Right lobe of liver (tissue), 6 donors: Measurements from ENCODE around the gene C1R. TPM values are rescaled to one million over a fixed set of nuclear protein-coding genes. Genes with fewer than 3 reads are reported as not detected.
A peak's percentile ranks its signal among the peaks of the same experiment; 100 is the strongest.

ENCODE experiments used
- ATAC-seq, 4 donors: fragments of 200-7000 bp; cut with Tn5 transposase; one replicate each; pipeline ENCODE4 v1.9.1; 2020; ENCODE audit warnings: mild to moderate bottlenecking in 4 of 4, moderate library complexity in 4 of 4
- DNase-seq, 3 donors: peaks; one replicate each; pipeline ENCODE4 v3.0.0-alpha.2; 2020
- H3K27ac ChIP-seq, 3 donors: fragments of 200-600 bp; one replicate each; pipeline ENCODE4 v1.8.0; 2022
- H3K27me3 ChIP-seq, 2 donors: fragments of 200-600 bp; one replicate each; pipeline ENCODE4 v1.8.0; 2022
- H3K36me3 ChIP-seq, 4 donors: fragments of 200-600 bp; sonication (generic) in 1 of 4; one replicate each; pipeline versions ENCODE4 v1.5.1 to v1.8.0; 2017 to 2022; ENCODE audit warnings: control low read depth in 1 of 4
- H3K4me1 ChIP-seq, 4 donors: fragments of 200-600 bp; sonication (generic) in 1 of 4; one replicate each; pipeline versions ENCODE4 v1.5.1 to v1.8.0; 2017 to 2022; ENCODE audit warnings: control low read depth in 1 of 4
- H3K4me3 ChIP-seq, 3 donors: fragments of 200-600 bp; one replicate each; pipeline ENCODE4 v1.8.0; 2022
- H3K9me3 ChIP-seq, 4 donors: fragments of 200-600 bp; sonication (generic) in 1 of 4; one replicate each; pipeline versions ENCODE4 v1.5.1 to v1.8.0; 2017 to 2022; ENCODE audit warnings: control low read depth in 1 of 4
- POLR2A ChIP-seq: fragments of 450-650 bp; IDR thresholded peaks from one replicate; pipeline ENCODE4 v1.6.1; 2017; ENCODE audit warnings: antibody characterized with exemption, mild to moderate bottlenecking
- WGBS: methylation state at CpG from one replicate; pipeline ENCODE4 v1.1.6; 2018; ENCODE audit warnings: low coverage, low lambda C conversion rate; ENCODE audit not compliant: insufficient coverage; ENCODE audit errors: missing lambda C conversion rate; 5-methylcytosine and 5-hydroxymethylcytosine counted together
- intact Hi-C, 2 donors: fragments of 100-400 bp; cut with DNase I; formaldehyde crosslinking; loops; one replicate each; pipeline versions ENCODE4 v1.11.2 to v1.14.1; 2022
- total RNA-seq, 6 experiments: library from RNA; depleted of rRNA in 2 of 6; stranded (reverse); fragments of >200 nt in 2 of 6; fragmentation: NEBNext Ultra II Directional in 3 of 6; extraction: Animal tissue kit (Norgen Biotek cat#: 25700) in 3 of 6; gene quantifications; one replicate each; pipeline versions ENCODE4 v1.1.0 to v1.2.4, GENCODE V29; 2016 to 2023
- TF ChIP-seq, protein P1 (sequence below), 4 donors: fragments of 200-600 bp in 3 of 4; fragments of 450-650 bp in 1 of 4; IDR thresholded peaks; one replicate each; pipeline versions ENCODE4 v1.5.1 to v1.8.0; 2016 to 2022; ENCODE audit warnings: antibody characterized with exemption in 4 of 4, mild to moderate bottlenecking in 2 of 4
- donor health status: DM: no; HTN: yes; CAD: no.
- donor health status: DM: no; HTN: no; CAD: no.
- donor health status: DM: no; HTN: no; CAD: no.
- donor health status: DM: no; HTN: yes; CAD: no.
- donor health status: DM: no; HTN: yes; CAD: no.

The C1R gene
- total RNA-seq, 6 experiments from 2014 or later, result 1,157 to 2,557 (median 1,950) TPM

DNA sequence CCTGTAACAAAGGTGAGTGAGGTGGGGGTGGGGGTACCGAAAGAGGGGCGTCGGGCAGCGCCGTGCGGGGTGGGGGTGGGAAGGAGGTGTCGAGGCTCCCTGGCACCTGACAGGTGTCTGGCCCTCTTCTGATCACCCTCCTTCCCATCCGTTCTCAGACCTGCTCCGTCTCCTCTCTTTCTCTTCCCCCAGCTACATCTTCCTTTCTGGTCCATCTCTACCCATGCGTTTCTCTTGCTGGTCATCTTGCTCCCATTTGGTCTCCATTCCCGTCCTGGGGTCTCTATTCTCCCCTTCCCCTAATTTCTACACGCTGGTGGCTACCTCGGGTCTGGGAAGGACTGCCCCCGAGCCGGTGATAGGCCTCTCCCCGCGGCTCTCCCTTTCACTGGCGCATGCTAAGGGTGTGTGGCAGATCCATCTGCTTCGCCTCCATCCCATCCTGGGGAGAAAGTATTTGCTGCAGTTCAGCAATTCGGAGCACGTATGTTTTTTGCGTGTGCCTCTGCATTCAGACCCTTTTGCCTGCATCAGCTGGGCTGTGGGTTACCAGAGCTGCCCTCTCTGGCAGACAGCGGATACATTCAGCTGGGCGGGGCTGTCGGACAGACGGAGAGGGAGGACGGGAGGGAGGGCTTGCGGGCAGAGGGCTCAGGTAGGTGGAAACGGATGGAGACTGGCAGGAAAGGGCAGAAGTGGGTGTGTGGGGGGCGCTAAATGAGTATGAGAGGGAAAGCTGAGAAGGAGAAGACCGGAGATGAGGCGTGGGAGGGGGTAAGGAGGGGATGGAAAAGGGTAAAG lies 38.7 kb upstream of the C1R start:
- Histone ChIP-seq H3K27ac (peak overlapping the region; percentile 83 to 97 (median 89)), H3K4me1 (peaks cover 0 to 24% (median under 1%) of the 10 kb centered on the region in 4 donors), H3K27me3 (no peaks in the 10 kb centered on the region), H3K36me3 (peaks cover 0 to 25% (median 4%) of the 10 kb centered on the region in 4 donors), H3K4me3 (peak overlapping the region; percentile 44 to 89 (median 87)), H3K9me3 (no peaks in the 10 kb centered on the region)
- intact Hi-C loops, result no loop called here
- 0% methylated on average over 25 of the region's 32 CpGs for WGBS
- DNase-seq (peak; percentile 80 to 84 (median 81)), ATAC-seq (peak; percentile 39 to 58 (median 47))
- TF ChIP-seq, protein P1, sequence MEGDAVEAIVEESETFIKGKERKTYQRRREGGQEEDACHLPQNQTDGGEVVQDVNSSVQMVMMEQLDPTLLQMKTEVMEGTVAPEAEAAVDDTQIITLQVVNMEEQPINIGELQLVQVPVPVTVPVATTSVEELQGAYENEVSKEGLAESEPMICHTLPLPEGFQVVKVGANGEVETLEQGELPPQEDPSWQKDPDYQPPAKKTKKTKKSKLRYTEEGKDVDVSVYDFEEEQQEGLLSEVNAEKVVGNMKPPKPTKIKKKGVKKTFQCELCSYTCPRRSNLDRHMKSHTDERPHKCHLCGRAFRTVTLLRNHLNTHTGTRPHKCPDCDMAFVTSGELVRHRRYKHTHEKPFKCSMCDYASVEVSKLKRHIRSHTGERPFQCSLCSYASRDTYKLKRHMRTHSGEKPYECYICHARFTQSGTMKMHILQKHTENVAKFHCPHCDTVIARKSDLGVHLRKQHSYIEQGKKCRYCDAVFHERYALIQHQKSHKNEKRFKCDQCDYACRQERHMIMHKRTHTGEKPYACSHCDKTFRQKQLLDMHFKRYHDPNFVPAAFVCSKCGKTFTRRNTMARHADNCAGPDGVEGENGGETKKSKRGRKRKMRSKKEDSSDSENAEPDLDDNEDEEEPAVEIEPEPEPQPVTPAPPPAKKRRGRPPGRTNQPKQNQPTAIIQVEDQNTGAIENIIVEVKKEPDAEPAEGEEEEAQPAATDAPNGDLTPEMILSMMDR (IDR thresholded peaks at IDR 0.05), result no peak

DNA sequence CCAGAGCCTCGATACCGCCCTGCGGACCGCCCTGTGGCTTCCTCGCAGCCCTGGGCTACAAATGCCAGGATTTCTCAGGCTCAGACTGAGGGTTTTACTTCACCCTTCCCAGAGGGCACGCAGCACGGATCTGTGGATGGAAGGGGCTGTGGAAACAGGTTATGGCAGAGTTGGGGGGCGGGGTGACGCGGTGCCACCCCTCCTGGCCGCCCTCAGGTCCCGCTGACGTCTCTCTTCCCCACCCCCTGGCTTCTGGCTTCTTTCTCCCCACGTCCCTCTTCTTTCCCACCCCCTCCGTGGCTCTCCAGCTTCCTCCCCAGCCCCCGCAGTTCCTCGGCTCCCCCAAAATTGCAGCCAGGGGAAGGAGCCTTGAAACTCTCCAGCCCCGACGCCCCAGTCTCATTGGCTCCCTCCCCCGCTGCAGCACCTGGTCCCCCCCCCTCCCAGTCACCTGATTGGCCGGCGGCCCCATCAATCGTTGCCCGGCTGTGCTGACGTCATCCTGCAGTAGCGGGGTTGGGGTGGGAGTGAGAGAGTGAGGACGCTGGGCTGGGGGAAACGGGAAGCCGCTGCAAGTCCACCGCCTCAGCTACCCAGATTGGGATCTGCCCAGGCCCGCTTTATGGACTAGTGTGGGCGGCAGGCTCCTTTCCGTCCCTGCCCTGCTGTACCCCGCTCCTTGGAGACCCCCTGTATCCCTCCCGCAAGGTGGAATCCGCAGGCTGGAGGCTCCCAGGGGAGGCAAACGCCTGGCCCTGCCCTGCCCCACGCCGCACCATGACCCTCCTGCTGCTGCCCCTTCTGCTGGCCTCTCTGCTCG lies 37.8 kb upstream of the C1R start, which contains the start of gene CLSTN3:
Gene CLSTN3 (plus strand): TSS at position 500 of the 820 bp plus-strand sequence. CDS start 278 bp downstream, at position 778.
- under 1% methylated on average over 27 of the region's 40 CpGs for WGBS
- H3K27me3 ChIP-seq, result no peaks in the 10 kb centered on the region
- H3K36me3 ChIP-seq, result peaks cover 0 to 17% (median 2%) of the 10 kb centered on the region in 4 donors
- peak within 1 kb of the TSS; percentile 44 to 89 (median 87) for H3K4me3 ChIP-seq
- intact Hi-C loops, result no loop called here
- H3K9me3 ChIP-seq, result no peaks in the 10 kb centered on the region
- H3K27ac ChIP-seq, result peak within 1 kb of the TSS; percentile 83 to 97 (median 89)
- TF ChIP-seq, protein P1 (IDR thresholded peaks at IDR 0.05), result no peak
- TF ChIP-seq POLR2A, result peak; percentile 82
- peaks cover 0 to 33% (median 4%) of the 10 kb centered on the region in 4 donors for H3K4me1 ChIP-seq
- peak; percentile 64 to 80 (median 72) for ATAC-seq
- DNase-seq, result peak; percentile 86 to 94 (median 88)

DNA sequence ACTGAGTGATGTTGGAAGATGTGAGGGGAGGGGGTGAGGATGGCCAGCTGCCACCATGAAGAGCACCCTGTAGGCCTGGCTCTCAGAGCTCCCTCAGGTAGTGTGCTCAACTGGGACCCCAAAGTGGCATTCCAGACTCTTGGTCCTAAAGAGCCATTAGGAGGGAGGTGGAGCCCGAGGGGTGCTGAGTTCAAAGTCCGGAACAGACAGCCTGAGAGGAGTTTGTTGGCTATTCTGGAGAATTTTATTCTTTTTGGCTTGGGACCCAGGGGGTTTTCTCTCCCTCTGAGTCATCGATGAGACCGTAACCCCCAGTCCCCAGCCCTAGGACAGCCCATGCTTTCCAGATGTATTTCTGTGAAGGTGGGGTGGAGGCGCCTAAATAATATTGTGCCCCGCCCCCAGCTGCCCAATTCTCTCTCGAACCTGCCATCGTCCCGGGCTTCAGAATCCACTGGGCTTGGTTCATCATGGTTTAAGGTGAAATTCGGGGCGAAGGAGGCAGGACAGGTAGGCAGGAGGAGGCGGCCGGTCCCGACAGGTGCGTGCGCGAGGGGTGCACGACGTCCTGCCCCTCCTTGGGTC lies 37.1 kb upstream of the C1R start:
- H3K27me3 ChIP-seq, result no peaks in the 10 kb centered on the region
- peaks cover 0 to 40% (median 7%) of the 10 kb centered on the region in 4 donors for H3K4me1 ChIP-seq
- H3K36me3 ChIP-seq, result peaks cover 0 to 10% (median under 1%) of the 10 kb centered on the region in 4 donors
- TF ChIP-seq POLR2A, result no peak
- TF ChIP-seq, protein P1 (IDR thresholded peaks at IDR 0.05), result no peak
- peak overlapping the region; percentile 83 to 97 (median 89) for H3K27ac ChIP-seq
- peak in 1 of 3 donors; percentile 37 for DNase-seq
- ATAC-seq, result peak; percentile 2 to 18 (median 8)
- H3K4me3 ChIP-seq, result peak overlapping the region; percentile 44 to 89 (median 87)
- intact Hi-C loops, result no loop called here
- 1% methylated on average over 14 of the region's 19 CpGs for WGBS
- H3K9me3 ChIP-seq, result no peaks in the 10 kb centered on the region

DNA sequence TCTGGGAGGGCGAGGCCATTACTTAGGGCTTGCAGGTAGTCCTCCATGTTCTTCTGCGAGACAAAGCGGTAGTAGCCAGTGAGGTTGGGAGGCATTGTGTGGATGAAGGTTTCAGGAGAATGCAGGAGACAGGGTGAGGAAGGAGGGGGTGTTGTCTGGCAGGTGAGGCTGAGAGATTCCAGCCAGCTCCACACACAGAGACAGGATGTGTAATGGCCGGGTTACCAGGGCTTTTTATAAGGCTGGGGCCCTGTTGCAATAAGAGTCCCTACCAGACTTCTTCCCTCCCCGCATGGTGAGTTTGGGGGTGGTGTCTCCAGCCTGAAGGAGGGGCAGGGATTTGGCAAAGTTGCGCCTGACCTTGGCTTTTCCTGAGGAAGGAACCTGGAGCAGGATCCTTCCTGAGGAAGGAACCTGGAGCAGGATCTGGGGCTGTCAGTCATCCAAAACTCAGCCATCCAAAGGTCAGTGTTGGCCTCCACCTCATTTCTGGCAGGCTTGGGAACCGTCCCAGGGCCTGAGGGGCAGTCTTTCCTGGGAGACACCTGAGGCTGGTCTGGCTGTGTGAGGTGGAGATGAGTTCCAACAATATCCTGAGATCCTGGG lies 36.5 kb upstream of the C1R start, which contains the start of gene RBP5:
Gene RBP5 (minus strand): TSS at position 209 of the 606 bp plus-strand sequence. CDS start 114 bp downstream, at position 95.
- intact Hi-C loops, result no loop called here
- peak; percentile 56 to 92 (median 90) for DNase-seq
- Histone ChIP-seq H3K4me1 (peaks cover 0 to 46% (median 9%) of the 10 kb centered on the region in 4 donors), H3K36me3 (peaks cover 0 to 4% (median 0%) of the 10 kb centered on the region in 4 donors), H3K27me3 (no peaks in the 10 kb centered on the region), H3K4me3 (peak within 1 kb of the TSS; percentile 44 to 89 (median 87)), H3K27ac (peak within 1 kb of the TSS; percentile 83 to 97 (median 89)), H3K9me3 (no peaks in the 10 kb centered on the region)
- 17% methylated on average over 6 of the region's 7 CpGs for whole genome bisulfite sequencing
- peak; percentile 24 to 55 (median 48) for ATAC-seq
- TF ChIP-seq POLR2A, result no peak
- TF ChIP-seq, protein P1 (IDR thresholded peaks at IDR 0.05), result no peak
